Measurements from ENCODE around the gene FMO1. TPM values are rescaled to one million over a fixed set of nuclear protein-coding genes. Genes with fewer than 3 reads are reported as not detected.
"Not testable (repeated sequence)": the region's sequence is repeated elsewhere in the genome, so short reads cannot be mapped to it uniquely, and the experiment has no call there.

FMO1 gene
- total RNA-seq, 1 experiment from 2014 or later: not detected

- Histone ChIP-seq H3K9me3 (ENCODE audit: insufficient read depth, low read depth) (no peaks in the 10 kb centered on the region), H2AFZ (no peak overlapping the region), H3K79me2 (ENCODE audit: low read depth) (no peaks in the 10 kb centered on the region), H3K27ac (no peak overlapping the region), H3K27me3 (ENCODE audit: insufficient read depth, low read depth) (no peaks in the 10 kb centered on the region), H3K9me2 (ENCODE audit: insufficient read depth) (no peaks in the 10 kb centered on the region), H3F3A (ENCODE audit: insufficient read depth, low read depth) (no peaks in the 10 kb centered on the region), H3K4me2 (no peak overlapping the region), H3K4me1 (replicated peaks; ENCODE audit: insufficient read depth) (no peaks in the 10 kb centered on the region), H3K36me3 (ENCODE audit: low read depth) (no peaks in the 10 kb centered on the region), H3K4me3 (no peak overlapping the region), H4K20me1 (ENCODE audit: insufficient read depth) (no peaks in the 10 kb centered on the region)
- DNase-seq: no peak
- ChIA-PET CTCF (no interaction called here), POLR2A (ENCODE audit: unreplicated experiment) (no interaction called here)
- TF ChIP-seq, protein P1, sequence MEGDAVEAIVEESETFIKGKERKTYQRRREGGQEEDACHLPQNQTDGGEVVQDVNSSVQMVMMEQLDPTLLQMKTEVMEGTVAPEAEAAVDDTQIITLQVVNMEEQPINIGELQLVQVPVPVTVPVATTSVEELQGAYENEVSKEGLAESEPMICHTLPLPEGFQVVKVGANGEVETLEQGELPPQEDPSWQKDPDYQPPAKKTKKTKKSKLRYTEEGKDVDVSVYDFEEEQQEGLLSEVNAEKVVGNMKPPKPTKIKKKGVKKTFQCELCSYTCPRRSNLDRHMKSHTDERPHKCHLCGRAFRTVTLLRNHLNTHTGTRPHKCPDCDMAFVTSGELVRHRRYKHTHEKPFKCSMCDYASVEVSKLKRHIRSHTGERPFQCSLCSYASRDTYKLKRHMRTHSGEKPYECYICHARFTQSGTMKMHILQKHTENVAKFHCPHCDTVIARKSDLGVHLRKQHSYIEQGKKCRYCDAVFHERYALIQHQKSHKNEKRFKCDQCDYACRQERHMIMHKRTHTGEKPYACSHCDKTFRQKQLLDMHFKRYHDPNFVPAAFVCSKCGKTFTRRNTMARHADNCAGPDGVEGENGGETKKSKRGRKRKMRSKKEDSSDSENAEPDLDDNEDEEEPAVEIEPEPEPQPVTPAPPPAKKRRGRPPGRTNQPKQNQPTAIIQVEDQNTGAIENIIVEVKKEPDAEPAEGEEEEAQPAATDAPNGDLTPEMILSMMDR (conservative IDR thresholded peaks at IDR 0.05): peak; percentile 65
- no peak for TF ChIP-seq EZH2 (IDR thresholded peaks at IDR 0.05; ENCODE audit: low read depth)
- BruUV-seq (replicated peaks): no TSS peak
- intact Hi-C loops (cut with micrococcal nuclease; ENCODE audit: unreplicated experiment): loop anchor here (2.0 kb wide), 1 partner anchor 260 kb away; no protein-coding TSS in a partner anchor
These were observed 21.4 kb upstream of the FMO1 start for GRCh38 chr1:171226747-171227370.

- no peak overlapping the region for H2AFZ ChIP-seq
- no peaks in the 10 kb centered on the region for H3K4me1 ChIP-seq (replicated peaks; ENCODE audit: insufficient read depth)
- no peaks in the 10 kb centered on the region for H3K36me3 ChIP-seq (ENCODE audit: low read depth)
- CTCF ChIA-PET: no interaction called here
- no peak overlapping the region for H3K27ac ChIP-seq
- no peaks in the 10 kb centered on the region for H3K9me3 ChIP-seq (ENCODE audit: insufficient read depth, low read depth)
- no peaks in the 10 kb centered on the region for H3K79me2 ChIP-seq (ENCODE audit: low read depth)
- H4K20me1 ChIP-seq (ENCODE audit: insufficient read depth): no peaks in the 10 kb centered on the region
- TF ChIP-seq, protein P1 (conservative IDR thresholded peaks at IDR 0.05): no peak
- no peak for TF ChIP-seq EZH2 (IDR thresholded peaks at IDR 0.05; ENCODE audit: low read depth)
- H3K27me3 ChIP-seq (ENCODE audit: insufficient read depth, low read depth): no peaks in the 10 kb centered on the region
- DNase-seq: no peak
- no peaks in the 10 kb centered on the region for H3K9me2 ChIP-seq (ENCODE audit: insufficient read depth)
- no TSS peak for BruUV-seq (replicated peaks)
- no peak overlapping the region for H3K4me2 ChIP-seq
- no peak overlapping the region for H3K4me3 ChIP-seq
- intact Hi-C loops (cut with micrococcal nuclease; ENCODE audit: unreplicated experiment): no loop called here
- POLR2A ChIA-PET (ENCODE audit: unreplicated experiment): no interaction called here
- no peaks in the 10 kb centered on the region for H3F3A ChIP-seq (ENCODE audit: insufficient read depth, low read depth)
These were observed 17.0 kb upstream of the FMO1 start for GRCh38 chr1:171231326-171231725.

DNA sequence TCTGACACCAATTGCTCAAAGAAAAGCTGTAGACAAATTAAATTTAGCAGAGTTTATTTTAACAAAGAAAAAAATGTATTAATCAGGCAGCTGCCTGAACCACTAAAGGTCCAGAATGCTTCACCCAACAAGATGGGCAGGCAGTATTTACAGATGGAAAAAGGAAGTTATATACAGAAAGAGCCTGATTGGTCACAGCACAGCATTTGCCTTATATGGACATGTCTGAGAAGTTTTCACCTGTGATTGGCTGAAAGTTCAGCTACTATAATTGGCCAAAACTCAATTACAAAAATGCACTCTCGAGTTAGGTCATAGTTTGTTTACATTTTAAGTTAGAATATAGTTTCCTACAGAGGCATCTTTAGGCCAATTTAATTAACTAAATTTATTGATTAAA is 15.1 kb upstream of the FMO1 start:
- Histone ChIP-seq H3K9me3 (ENCODE audit: insufficient read depth, low read depth) (no peaks in the 10 kb centered on the region), H4K20me1 (ENCODE audit: insufficient read depth) (no peaks in the 10 kb centered on the region), H3K4me3 (no peak overlapping the region), H3K4me1 (replicated peaks; ENCODE audit: insufficient read depth) (no peaks in the 10 kb centered on the region), H3K4me2 (no peak overlapping the region), H3K36me3 (ENCODE audit: low read depth) (no peaks in the 10 kb centered on the region), H3K27me3 (ENCODE audit: insufficient read depth, low read depth) (no peaks in the 10 kb centered on the region), H3F3A (ENCODE audit: insufficient read depth, low read depth) (no peaks in the 10 kb centered on the region), H2AFZ (no peak overlapping the region), H3K9me2 (ENCODE audit: insufficient read depth) (no peaks in the 10 kb centered on the region), H3K27ac (no peak overlapping the region), H3K79me2 (ENCODE audit: low read depth) (no peaks in the 10 kb centered on the region)
- DNase-seq: no peak
- no peak for TF ChIP-seq EZH2 (IDR thresholded peaks at IDR 0.05; ENCODE audit: low read depth)
- TF ChIP-seq, protein P1 (conservative IDR thresholded peaks at IDR 0.05): no peak
- POLR2A ChIA-PET (ENCODE audit: unreplicated experiment): no interaction called here
- intact Hi-C loops (cut with micrococcal nuclease; ENCODE audit: unreplicated experiment): no loop called here
- CTCF ChIA-PET: no interaction called here
- no TSS peak for BruUV-seq (replicated peaks)

DNA sequence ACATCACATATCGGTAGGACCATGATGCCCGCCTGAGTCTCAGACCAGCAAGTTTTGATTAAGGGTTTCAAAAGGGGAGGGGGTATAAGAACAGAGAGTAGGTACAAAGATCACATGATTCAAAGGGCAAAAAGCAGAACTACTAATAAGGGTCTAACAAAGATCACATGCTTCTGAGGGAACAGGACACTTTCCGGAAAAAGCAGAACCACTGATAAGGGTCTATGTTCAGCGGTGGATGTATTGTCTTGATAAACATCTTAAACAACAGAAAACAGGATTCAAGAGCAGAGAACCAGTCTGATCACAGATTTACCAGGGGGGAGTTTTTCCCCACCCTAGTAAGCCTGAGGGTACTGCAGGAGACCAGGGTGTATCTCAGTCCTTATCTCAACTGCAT is 12.1 kb upstream of the FMO1 start:
- H2AFZ ChIP-seq; H3K4me2 ChIP-seq; POLR2A ChIA-PET (ENCODE audit: unreplicated experiment); H3F3A ChIP-seq (ENCODE audit: insufficient read depth, low read depth); H3K4me3 ChIP-seq; H3K79me2 ChIP-seq (ENCODE audit: low read depth); H3K27ac ChIP-seq; intact Hi-C loops (cut with micrococcal nuclease; ENCODE audit: unreplicated experiment); H3K4me1 ChIP-seq (replicated peaks; ENCODE audit: insufficient read depth); H4K20me1 ChIP-seq (ENCODE audit: insufficient read depth); H3K9me2 ChIP-seq (ENCODE audit: insufficient read depth); DNase-seq; CTCF ChIA-PET; H3K27me3 ChIP-seq (ENCODE audit: insufficient read depth, low read depth); H3K9me3 ChIP-seq (ENCODE audit: insufficient read depth, low read depth); BruUV-seq (replicated peaks); H3K36me3 ChIP-seq (ENCODE audit: low read depth): not testable (repeated sequence)
